Brain pericyte (primary cell): Measurements from ENCODE around the gene ARID1B.

Experiments
- DNase-seq: peaks from one replicate; pipeline ENCODE4 v3.0.0-alpha.2; 2012; ENCODE audit warnings: low read depth, low spot score

The ARID1B gene

GRCh38 chr6:156791320-156791850 lies 14.2 kb downstream of the ARID1B start:
- no peak for DNase-seq

- no peak for DNase-seq
These were observed 16.0 kb downstream of the ARID1B start for GRCh38 chr6:156793200-156793599.

GRCh38 chr6:156794546-156795354 lies 17.6 kb downstream of the ARID1B start:
- DNase-seq, result no peak

- DNase-seq, result no peak
These were observed 18.6 kb downstream of the ARID1B start for GRCh38 chr6:156795825-156796224.

GRCh38 chr6:156796627-156797026 lies 19.4 kb downstream of the ARID1B start:
- DNase-seq, result no peak

- DNase-seq, result no peak
These were observed 20.9 kb downstream of the ARID1B start for GRCh38 chr6:156797901-156798735.

- no peak for DNase-seq
These were observed 24.5 kb downstream of the ARID1B start for GRCh38 chr6:156801712-156802111.

- DNase-seq, result no peak
These were observed 26.2 kb downstream of the ARID1B start for GRCh38 chr6:156803353-156803752.

- no peak for DNase-seq
These were observed 27.2 kb downstream of the ARID1B start for GRCh38 chr6:156804402-156804801.

GRCh38 chr6:156806155-156806554 lies 29.0 kb downstream of the ARID1B start:
- DNase-seq, result no peak

GRCh38 chr6:156807028-156807427 lies 29.9 kb downstream of the ARID1B start:
- DNase-seq, result no peak

- no peak for DNase-seq
These were observed 30.6 kb downstream of the ARID1B start for GRCh38 chr6:156807795-156808194.

GRCh38 chr6:156808287-156808686 lies 31.1 kb downstream of the ARID1B start:
- DNase-seq, result no peak

GRCh38 chr6:156809034-156809433 lies 31.9 kb downstream of the ARID1B start:
- DNase-seq, result no peak

- DNase-seq, result no peak
These were observed 32.4 kb downstream of the ARID1B start for GRCh38 chr6:156809446-156810178.

GRCh38 chr6:156814036-156814581 lies 36.9 kb downstream of the ARID1B start:
- no peak for DNase-seq

- no peak for DNase-seq
These were observed 39.3 kb downstream of the ARID1B start for GRCh38 chr6:156816505-156816904.

- DNase-seq, result no peak
These were observed 43.1 kb downstream of the ARID1B start for GRCh38 chr6:156820089-156820798.

- DNase-seq, result no peak
These were observed 44.5 kb downstream of the ARID1B start for GRCh38 chr6:156821707-156822106.

- no peak for DNase-seq
These were observed 45.6 kb downstream of the ARID1B start for GRCh38 chr6:156822747-156823206.

- no peak for DNase-seq
These were observed 47.0 kb downstream of the ARID1B start for GRCh38 chr6:156824142-156824541.
